GM18520 (cell line): ENCODE results near the gene SLC9A1.
"Not testable (repeated sequence)": the region's sequence is repeated elsewhere in the genome, so short reads cannot be mapped to it uniquely, and the experiment has no call there.

Experiments used
- ATAC-seq: cut with Tn5 transposase; IDR thresholded peaks from one replicate; pipeline ENCODE4 v1.9.1; 2021; ENCODE audit not compliant: unreplicated experiment

The SLC9A1 gene

GRCh38 chr1:27135541-27136235 lies 19.2 kb downstream of the SLC9A1 start:
- ATAC-seq, result no peak

- peak; percentile 72 for ATAC-seq
These were observed 20.9 kb downstream of the SLC9A1 start for GRCh38 chr1:27133991-27134390.

GRCh38 chr1:27133158-27133557 lies 21.8 kb downstream of the SLC9A1 start:
- no peak for ATAC-seq

GRCh38 chr1:27132624-27133023 lies 22.3 kb downstream of the SLC9A1 start:
- ATAC-seq, result no peak

GRCh38 chr1:27132147-27132546 lies 22.8 kb downstream of the SLC9A1 start:
- no peak for ATAC-seq

- ATAC-seq, result no peak
These were observed 24.1 kb downstream of the SLC9A1 start for GRCh38 chr1:27130798-27131197.

- no peak for ATAC-seq
These were observed 25.7 kb downstream of the SLC9A1 start for GRCh38 chr1:27129225-27129624.

GRCh38 chr1:27127419-27127818 lies 27.5 kb downstream of the SLC9A1 start:
- ATAC-seq, result no peak

- no peak for ATAC-seq
These were observed 28.5 kb downstream of the SLC9A1 start for GRCh38 chr1:27126391-27126790.

GRCh38 chr1:27125125-27125524 lies 29.8 kb downstream of the SLC9A1 start:
- ATAC-seq, result not testable (repeated sequence)

- ATAC-seq, result no peak
These were observed 30.5 kb downstream of the SLC9A1 start for GRCh38 chr1:27124405-27124804.

GRCh38 chr1:27122652-27123051 lies 32.3 kb downstream of the SLC9A1 start:
- ATAC-seq, result no peak

GRCh38 chr1:27120854-27121253 lies 34.1 kb downstream of the SLC9A1 start:
- ATAC-seq, result no peak

- ATAC-seq, result no peak
These were observed 36.6 kb downstream of the SLC9A1 start for GRCh38 chr1:27118440-27118689.

GRCh38 chr1:27117733-27118439 lies 37.0 kb downstream of the SLC9A1 start:
- no peak for ATAC-seq

- no peak for ATAC-seq
These were observed 38.2 kb downstream of the SLC9A1 start for GRCh38 chr1:27116697-27117096.

- no peak for ATAC-seq
These were observed 38.7 kb downstream of the SLC9A1 start for GRCh38 chr1:27116232-27116631.

- ATAC-seq, result no peak
These were observed 40.4 kb downstream of the SLC9A1 start for GRCh38 chr1:27114546-27114945.

- no peak for ATAC-seq
These were observed 41.1 kb downstream of the SLC9A1 start for GRCh38 chr1:27113861-27114260.

- no peak for ATAC-seq
These were observed 43.0 kb downstream of the SLC9A1 start for GRCh38 chr1:27111626-27112573.

- ATAC-seq, result no peak
These were observed 45.7 kb downstream of the SLC9A1 start for GRCh38 chr1:27109103-27109822.
